ENCODE measurements around the gene CHTOP.

DNA sequence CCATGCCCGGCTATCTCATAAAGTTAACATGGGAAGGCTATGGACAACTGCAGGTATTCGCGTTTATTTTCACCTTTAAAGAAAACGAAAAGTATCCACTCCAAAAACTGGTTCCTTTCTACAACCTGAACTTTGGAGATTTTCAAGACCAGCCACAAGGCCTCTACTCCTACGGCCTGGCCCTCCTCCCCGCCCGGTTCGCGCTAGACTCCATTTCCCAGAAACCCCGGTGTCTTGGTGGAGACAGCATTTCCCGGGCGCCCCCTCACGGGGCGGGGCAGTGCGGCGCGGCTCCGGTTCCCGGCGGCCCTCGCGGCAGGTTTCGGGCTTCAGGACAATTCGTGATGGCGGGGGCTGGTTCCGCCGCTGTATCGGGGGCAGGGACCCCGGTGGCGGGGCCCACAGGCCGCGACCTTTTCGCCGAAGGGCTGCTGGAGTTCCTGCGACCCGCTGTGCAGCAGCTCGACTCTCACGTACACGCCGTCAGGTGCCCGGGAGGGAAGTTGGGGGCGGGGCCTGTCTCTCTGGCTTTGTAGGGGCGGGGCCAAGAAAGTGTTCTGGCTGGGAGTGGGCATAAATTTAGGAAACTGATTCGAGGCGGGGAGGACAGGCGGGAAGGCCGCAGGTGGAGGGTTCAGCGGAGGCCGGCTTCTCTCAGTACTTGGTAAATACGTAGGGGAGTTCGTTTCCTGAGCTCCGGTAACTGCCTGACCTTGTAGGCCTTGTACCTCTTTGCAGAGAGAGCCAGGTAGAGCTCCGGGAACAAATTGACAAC, 24.7 kb downstream of the CHTOP start, which contains the start of gene SNAPIN:
- TF ChIP-seq GATA3 (IDR thresholded peaks at IDR 0.05; ENCODE audit: low read depth, low read length) (no peak), GATA2 (IDR thresholded peaks at IDR 0.05; ENCODE audit: low read depth, low read length) (no peak)
